ENCODE measurements around the gene ZNF280B. TPM values are rescaled to one million over a fixed set of nuclear protein-coding genes. Genes with fewer than 3 reads are reported as not detected.

ZNF280B gene
- total and polyA plus RNA-seq, 2 of the 13 experiments (the other 11 are each of a cell fraction or from before 2014, with no cell fraction given), result 3.7 to 3.9 TPM

DNA sequence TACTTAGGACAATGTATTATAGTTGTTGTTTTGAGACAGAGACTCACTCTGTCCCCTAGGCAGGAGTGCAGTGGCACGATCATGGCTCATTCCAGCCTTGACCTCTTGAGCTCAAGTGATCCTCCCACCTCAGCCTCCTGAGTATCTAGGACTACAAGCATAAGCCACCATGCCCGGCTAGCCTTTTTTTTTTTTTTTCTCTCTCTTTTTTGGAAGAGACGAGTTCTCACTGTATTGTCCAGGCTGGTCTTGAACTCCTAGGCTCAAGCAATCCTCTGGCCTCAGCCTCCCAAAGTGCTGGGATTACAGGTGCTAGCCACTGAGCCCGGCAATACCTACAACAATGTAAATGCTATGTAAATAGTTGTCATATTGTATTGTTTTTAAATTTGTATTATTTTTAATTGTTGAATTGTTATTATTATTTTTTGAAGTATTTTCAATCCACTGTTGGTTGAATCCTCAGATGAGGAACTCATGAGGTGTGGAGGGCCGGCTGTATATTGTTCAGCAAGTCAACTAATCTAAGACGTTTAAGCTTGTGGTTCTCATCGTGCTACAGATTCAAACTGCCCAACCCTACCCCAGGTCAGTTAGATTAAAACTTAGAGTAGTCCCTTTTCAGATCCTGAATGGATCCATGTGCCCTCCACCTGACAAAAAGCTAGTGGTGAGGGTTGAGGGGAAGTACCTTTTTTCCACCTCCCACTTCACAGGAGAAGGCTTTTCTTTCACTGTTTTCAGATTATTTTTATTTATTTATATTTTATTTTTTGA, 23.4 kb upstream of the ZNF280B start (continued):
- TF ChIP-seq ZNF382 (CRISPR knock-in tag; IDR thresholded peaks at IDR 0.05; ENCODE audit: borderline replicate concordance), result no peak
- TF ChIP-seq IRX3 (CRISPR knock-in tag; IDR thresholded peaks at IDR 0.05; ENCODE audit: borderline replicate concordance, low read depth), result no peak
- TF ChIP-seq, protein P1, sequence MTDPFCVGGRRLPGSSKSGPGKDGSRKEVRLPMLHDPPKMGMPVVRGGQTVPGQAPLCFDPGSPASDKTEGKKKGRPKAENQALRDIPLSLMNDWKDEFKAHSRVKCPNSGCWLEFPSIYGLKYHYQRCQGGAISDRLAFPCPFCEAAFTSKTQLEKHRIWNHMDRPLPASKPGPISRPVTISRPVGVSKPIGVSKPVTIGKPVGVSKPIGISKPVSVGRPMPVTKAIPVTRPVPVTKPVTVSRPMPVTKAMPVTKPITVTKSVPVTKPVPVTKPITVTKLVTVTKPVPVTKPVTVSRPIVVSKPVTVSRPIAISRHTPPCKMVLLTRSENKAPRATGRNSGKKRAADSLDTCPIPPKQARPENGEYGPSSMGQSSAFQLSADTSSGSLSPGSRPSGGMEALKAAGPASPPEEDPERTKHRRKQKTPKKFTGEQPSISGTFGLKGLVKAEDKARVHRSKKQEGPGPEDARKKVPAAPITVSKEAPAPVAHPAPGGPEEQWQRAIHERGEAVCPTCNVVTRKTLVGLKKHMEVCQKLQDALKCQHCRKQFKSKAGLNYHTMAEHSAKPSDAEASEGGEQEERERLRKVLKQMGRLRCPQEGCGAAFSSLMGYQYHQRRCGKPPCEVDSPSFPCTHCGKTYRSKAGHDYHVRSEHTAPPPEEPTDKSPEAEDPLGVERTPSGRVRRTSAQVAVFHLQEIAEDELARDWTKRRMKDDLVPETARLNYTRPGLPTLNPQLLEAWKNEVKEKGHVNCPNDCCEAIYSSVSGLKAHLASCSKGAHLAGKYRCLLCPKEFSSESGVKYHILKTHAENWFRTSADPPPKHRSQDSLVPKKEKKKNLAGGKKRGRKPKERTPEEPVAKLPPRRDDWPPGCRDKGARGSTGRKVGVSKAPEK (CRISPR knock-in tag; IDR thresholded peaks at IDR 0.05; ENCODE audit: borderline replicate concordance), result no peak
- no peak for TF ChIP-seq MEIS1 (CRISPR knock-in tag; IDR thresholded peaks at IDR 0.05; ENCODE audit: borderline replicate concordance)

DNA sequence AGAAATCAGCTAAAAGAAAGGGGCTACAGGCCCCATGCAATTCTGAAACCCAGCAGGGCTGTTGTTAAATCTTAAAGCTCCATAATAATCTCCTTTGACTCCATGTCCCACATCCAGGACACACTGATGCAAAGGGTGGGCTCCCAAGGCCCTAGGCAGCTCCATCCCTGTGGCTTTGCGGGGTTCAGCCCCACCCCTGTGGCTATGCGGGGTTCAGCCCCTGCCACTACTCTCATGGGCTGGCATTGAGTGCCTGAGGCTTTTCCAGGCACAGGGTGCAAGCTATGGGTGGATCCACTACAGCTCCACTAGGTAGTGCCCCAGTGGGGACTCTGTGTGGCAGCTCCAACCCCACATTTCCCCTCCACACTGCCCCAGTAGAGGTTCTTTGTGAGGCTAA, 20.2 kb upstream of the ZNF280B start:
- DNase-seq (ENCODE audit: low spot score) (no peak), FAIRE-seq (no peak), ATAC-seq (no peak)
- Histone ChIP-seq H3K36me3 (replicated peaks in 1 of 2; ENCODE audit: control insufficient read depth in 1 of 2, insufficient read depth in 2 of 2, low read length in 2 of 2) (no peaks in the 10 kb centered on the region), H3K27ac (ENCODE audit: extremely low read length, insufficient read depth, low read length) (no peak overlapping the region), H3K4me3 (replicated peaks in 1 of 3; ENCODE audit: insufficient read depth in 1 of 3, low read depth in 2 of 3, low read length in 3 of 3) (no peak overlapping the region), H4K20me1 (ENCODE audit: insufficient read depth, low read length) (no peaks in the 10 kb centered on the region), H3K27me3 (ENCODE audit: control insufficient read depth in 1 of 2, insufficient read depth in 2 of 2, low read length in 2 of 2) (peaks cover 0 to 9% of the 10 kb centered on the region in 2 experiments; a peak in 2 of 5 replicates), H3K9me3 (ENCODE audit: low read length) (no peaks in the 10 kb centered on the region), H3K9ac (ENCODE audit: insufficient read depth, low read depth, low read length) (no peak overlapping the region), H3K4me2 (ENCODE audit: low read depth, low read length) (no peak overlapping the region), H3K79me2 (ENCODE audit: insufficient read depth, low read length) (no peaks in the 10 kb centered on the region), H3K4me1 (ENCODE audit: insufficient read depth, low read length) (no peaks in the 10 kb centered on the region), H2AFZ (ENCODE audit: low read length) (no peak overlapping the region)
- intact Hi-C loops (cut with micrococcal nuclease; ENCODE audit: unreplicated experiment), result no loop called here
- ChIA-PET CTCF (ENCODE audit: low intra/inter-chr PET ratio, low total read pairs) (no interaction called here), POLR2A (no interaction called here)
- in situ Hi-C loops (cut with HindIII; ENCODE audit: extremely low pct_ligation_motif_present, low pct_unique_long_range_greater_than_20kb), result no loop called here
- TF ChIP-seq HES4 (CRISPR knock-in tag; IDR thresholded peaks at IDR 0.05; ENCODE audit: borderline replicate concordance) (no peak), RBFOX2 (IDR thresholded peaks at IDR 0.05; ENCODE audit: low read depth, low read length) (no peak)
- no TSS peak for BruUV-seq (replicated peaks)
- WGBS (ENCODE audit: low lambda C conversion rate), result no CpG with 5 or more reads among the region's 2 CpGs

All from HepG2 (cell line).